HG03095 (cell line): ENCODE data around the gene RRN3.
A peak's percentile ranks its signal among the peaks of the same experiment; 100 is the strongest.
"Not testable (repeated sequence)": the region's sequence is repeated elsewhere in the genome, so short reads cannot be mapped to it uniquely, and the experiment has no call there.

Source experiments
- ATAC-seq: cut with Tn5 transposase; IDR thresholded peaks from one replicate; pipeline ENCODE4 v1.9.1; 2021; ENCODE audit warnings: moderate library complexity; ENCODE audit not compliant: unreplicated experiment

Gene RRN3, protein sequence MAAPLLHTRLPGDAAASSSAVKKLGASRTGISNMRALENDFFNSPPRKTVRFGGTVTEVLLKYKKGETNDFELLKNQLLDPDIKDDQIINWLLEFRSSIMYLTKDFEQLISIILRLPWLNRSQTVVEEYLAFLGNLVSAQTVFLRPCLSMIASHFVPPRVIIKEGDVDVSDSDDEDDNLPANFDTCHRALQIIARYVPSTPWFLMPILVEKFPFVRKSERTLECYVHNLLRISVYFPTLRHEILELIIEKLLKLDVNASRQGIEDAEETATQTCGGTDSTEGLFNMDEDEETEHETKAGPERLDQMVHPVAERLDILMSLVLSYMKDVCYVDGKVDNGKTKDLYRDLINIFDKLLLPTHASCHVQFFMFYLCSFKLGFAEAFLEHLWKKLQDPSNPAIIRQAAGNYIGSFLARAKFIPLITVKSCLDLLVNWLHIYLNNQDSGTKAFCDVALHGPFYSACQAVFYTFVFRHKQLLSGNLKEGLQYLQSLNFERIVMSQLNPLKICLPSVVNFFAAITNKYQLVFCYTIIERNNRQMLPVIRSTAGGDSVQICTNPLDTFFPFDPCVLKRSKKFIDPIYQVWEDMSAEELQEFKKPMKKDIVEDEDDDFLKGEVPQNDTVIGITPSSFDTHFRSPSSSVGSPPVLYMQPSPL

DNA sequence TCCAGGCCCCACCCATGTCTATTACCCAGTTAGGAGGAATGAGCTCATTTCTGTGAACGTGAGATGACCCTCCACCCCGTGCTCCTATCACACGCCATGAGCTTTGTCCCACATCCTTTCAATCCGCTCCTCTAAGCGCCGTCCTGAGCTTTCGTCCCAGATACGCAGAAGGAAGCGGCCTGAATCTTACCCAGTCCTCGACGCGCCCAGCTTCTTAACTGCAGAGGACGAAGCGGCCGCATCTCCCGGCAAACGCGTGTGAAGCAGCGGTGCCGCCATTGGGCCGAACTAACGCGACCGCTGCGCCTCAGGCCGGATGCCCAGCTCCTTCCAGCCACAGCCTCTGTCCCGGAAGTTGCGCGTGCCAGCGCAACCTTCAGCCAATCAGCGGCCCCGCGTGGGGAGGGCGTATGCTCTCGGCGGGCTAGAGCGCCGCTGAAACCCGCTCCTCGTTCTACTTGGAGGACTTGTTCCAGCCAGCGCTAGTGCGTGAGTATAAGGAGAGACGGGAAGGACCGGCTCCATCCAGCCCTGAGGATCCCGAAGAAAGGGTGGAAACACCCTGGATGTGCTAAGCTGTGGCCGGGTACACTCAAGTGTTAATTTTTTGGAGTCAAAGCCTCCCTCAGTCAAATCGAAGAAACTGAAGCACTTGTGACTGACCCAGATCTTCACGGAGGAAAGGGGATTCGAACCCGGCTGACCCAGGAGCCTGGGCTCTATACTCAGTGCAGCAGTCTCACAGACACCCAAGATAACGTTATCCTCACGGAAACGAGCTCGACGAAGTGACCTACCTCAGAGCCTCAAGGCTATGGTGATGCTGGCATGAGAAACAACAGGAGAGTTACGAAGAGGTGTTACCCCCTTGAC lies at the start of gene RRN3:
TSS of gene RRN3 (minus strand) at position 318 of the 873 bp plus-strand sequence. CDS start at position 279, 39 bp downstream.
- peak; percentile 98 for ATAC-seq

DNA sequence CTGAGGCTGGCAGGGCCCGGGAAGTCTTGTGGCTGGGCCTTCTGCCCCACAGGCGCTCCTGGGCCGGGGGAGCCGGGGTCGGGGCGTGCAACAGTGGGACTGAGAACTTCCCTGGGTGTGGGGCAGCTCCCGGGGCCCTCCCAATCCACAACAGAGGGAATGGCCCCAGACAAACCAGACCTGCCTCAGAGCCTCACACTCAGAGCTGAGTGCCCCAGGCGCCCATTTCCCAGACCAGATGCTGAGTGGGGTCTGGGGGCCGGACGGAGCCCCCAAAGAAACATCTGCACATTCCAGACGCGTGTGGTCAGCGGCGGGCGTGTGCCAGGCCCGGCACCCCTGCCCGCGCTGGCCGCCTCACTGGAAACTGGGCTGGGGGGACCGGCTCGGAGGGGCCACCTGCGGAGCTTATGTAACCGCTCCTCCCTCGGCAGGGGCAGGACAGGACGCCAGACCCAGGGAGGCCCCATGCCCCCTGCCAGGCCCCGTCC lies 49.6 kb upstream of the RRN3 start:
- not testable (repeated sequence) for ATAC-seq

DNA sequence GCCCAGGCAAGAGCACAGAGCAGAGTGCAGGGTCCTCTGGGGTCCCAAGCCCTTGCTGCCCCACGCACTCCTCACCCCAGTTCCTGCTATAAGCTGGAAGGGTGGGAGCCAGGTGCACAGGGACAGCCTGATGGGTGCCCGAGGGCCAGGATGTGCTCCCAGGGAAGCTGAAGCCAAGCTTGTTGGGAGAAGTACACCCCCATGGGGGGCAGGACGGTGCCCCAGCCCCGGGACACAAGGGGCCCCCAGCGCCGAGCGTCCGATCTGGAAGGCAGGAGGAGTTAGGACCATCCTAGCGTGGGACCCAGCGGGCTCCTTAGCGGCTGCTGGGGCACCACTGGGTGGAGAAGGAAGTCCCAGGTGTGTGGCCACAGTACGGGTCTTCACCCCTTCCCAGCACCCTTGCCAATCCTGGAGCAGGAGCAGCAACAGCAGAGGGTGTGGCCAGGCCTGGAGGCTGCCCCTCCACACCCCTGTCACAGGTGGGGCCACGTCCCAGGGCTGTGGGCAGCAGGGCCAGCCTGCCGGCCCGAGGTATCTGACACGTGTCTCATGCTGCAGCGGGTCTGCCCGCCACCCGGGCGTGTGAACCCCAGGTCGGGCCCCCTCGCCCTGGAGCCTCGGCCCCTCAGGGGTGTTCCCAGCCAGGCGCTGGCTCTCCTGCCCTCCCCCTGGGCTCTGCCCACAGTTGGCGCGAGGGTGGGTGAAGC lies 49.0 kb upstream of the RRN3 start:
- not testable (repeated sequence) for ATAC-seq

DNA sequence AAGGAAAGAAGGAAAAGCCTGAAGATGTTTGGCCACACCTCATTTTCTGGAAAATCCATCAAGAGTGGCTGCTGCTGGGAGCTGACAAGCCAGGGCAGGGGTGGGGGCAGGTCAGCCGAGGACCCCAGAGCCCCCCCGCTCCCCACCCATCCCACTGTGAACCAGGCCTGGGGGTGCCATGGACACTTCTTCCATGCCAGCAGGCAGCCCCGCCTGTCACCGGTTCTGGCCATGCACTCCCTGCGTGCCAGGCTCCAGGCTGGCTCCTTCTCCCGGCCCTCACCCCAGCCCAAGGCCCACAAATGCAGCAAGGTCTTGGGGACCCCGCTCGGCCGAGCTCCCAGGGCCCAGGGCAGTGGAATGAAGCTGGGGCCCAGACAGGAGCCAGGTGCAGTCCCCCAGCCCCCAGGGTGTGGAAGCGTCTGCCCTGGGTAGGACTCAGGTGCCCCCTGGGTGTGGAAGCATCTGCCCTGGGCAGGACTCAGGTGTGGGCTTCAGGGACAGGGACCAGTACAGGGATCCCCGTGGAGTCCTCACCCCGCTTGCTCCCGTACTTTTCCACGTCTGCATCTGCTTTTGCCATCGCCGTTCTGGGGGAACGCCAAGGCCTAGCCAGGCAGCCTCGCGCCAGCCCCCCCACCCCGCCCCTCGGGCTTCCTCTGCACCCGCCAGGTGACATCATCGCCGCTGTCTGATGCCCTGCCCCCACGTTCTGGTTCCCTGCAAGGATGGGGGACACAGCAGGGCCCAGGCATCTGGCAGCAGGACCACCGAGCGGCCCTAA lies 48.2 kb upstream of the RRN3 start:
- not testable (repeated sequence) for ATAC-seq

DNA sequence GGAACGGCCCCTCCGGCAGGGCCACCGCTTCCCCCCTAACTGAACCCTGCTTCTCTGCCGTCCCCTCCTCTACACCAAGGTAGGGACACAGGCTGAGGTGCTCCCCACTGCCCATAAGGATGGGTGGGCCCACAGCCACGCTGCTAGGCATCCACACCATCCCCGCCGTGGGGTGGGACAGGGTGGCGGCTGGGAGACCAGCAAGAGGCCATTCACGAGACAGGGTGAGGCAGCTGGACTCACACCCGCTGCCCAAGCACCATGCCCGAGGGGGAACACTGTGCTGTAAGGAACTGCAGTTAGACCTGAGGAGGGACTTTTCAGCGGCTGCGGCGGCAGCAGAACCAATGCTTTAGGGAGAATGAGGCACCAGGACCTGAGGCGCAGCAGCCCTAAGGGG lies 47.5 kb upstream of the RRN3 start:
- no peak for ATAC-seq

DNA sequence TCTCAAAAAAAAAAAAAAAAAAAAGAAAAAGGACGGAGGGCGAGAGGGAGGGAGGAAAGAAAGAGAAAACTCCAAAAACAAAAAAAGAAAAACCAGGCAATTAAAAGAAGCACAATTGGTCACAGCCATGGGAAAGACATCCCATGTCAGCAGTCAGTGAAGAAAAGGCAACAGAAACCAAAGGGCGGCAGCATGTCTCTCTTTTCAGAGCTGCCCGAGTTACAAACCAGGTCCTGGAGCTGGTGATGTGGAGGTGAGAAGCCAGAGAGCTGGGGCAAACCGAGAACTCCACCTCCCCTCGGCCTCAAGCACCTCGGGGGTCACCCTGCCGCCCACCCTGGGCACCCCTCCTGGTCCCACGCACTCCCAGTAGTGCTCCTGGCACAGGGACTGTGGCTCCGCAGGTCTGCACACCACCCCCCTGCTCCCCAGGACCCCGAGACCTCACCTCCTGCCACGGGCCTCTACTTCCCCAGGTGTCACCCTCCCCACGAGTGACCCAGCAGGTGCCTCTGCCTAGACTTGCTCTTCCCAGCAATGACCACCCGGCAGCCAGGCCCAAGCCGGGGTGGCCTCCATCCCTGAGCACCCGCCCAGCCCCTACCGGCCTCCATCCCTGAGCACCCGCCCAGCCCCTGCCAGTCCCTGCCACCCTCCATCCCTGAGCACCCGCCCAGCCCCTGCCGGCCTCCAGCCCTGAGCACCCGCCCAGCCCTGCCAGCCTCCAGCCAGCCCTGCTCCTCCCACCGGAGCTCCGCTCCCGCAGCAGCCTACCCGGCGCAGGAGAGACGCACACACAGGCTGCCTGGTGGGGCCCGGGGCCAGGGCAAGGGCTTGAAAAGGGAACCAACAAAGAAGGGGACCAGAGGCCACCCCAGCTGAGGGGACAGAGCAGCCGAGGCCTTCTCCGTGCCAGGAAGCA lies 46.6 kb upstream of the RRN3 start:
- ATAC-seq = not testable (repeated sequence)

DNA sequence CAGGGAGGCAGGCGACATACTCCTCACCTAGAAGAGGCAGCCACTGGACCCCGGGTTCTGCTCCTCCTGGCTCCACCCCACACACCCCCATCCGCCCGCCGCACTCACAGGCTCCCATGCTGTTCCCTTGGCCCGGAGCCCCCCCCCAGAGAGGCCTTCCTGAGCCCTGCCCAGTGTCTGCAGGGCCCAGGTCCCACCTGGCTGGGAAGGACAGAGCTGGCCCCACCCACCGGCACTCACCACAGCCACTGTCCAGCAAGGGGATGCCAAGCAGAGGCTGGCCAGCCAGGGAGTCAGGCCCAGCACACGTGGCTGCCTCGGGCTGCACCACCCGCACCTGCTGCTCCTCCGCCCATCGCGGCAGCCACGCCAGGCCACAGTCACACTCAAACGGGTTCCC lies 43.4 kb upstream of the RRN3 start:
- ATAC-seq = not testable (repeated sequence)

DNA sequence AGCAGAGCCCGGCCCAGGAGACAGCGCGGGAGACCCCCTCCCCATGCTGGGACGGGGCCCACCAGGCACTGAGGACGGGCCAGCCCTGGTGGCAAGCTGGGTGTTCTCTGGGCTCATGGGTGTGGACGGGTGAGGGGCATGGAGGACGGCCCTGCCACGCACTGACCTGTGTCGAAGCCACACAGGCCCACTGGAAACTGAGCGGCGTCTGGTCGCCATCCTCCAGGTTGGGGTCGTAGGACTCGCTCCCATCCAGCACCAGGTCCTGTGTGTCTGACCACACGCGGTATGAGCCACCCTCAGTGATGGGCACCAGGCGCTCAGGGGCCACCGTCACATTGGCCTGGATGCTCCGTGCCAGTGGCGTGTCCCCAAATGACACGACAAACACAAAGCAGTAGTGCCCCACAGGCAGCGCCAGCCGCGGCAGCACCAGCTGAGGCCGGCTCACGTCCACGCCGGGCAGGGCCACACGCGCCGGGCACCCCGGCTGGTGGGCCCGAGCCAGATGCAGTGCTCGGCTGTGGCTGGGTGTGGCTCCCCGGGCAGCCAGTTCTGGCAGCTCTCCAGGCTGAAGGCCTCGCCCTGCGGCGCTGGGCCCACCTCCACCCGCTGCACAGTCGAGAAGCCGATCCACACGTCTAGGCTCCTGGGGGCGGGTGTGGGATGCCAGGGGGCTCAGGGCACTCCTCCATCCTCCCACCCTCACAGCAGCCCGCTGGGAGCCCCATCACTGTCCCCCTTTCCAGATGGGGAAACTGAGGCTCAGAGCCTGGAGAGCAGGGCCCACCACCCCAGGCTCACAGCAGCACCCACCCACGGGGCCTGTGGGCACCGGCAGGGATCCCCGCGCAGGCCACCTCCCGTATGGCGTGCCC lies 41.6 kb upstream of the RRN3 start:
- not testable (repeated sequence) for ATAC-seq

DNA sequence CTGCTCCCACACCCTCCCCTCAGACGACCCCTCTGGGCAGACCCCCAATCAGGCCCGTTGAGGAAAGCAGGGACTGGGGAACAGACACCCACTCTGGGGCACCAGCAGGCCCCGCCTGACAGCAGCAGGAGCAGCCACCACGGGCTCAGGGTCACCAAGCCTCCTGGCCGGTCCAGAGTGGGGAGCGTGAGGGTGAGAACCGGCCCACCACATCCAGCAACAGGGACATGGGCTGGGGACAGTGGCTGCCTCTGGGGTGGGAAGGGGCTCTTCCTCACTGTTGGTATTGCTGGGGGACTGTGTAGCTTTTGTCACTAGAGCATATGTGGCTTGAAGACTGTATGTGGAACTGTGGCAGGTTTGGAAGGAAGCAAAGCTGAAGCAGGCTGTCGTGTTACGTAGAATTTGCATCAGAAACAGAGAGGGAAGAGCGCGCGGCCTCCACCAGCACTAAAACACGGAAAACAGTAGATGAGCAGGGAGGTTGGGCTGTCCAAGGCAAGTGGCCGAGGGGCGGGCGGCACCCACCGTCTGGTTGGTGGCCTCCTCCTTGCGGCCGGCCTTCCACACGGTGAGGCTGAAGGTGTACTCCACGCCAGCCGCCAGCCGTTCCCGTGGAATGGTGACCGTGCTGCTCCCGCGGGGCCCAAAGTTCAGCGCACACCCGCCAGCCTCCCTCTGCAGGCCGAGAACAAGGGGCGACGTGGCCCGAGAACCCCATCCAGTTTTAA lies 40.8 kb upstream of the RRN3 start:
- not testable (repeated sequence) for ATAC-seq

DNA sequence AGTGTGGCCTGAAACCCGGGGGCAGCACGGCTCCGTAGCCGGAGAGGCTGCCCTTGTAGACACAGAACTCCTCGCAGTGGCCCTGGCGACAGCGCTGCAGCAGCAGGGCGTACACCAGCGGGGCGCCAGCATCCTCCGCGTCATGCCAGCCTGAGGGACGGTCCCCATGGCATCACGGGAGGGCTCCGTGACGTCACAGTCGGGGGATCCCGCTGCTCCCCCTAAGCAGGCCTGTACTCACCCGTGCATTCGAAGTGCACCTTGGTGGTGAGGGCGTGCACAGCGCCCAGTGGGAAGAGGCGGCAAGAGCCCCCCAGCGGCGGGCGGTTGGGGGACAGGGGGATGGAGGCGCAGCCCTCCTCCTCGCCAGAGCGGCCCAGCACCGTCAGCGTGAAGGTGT lies 39.5 kb upstream of the RRN3 start:
- ATAC-seq = not testable (repeated sequence)

DNA sequence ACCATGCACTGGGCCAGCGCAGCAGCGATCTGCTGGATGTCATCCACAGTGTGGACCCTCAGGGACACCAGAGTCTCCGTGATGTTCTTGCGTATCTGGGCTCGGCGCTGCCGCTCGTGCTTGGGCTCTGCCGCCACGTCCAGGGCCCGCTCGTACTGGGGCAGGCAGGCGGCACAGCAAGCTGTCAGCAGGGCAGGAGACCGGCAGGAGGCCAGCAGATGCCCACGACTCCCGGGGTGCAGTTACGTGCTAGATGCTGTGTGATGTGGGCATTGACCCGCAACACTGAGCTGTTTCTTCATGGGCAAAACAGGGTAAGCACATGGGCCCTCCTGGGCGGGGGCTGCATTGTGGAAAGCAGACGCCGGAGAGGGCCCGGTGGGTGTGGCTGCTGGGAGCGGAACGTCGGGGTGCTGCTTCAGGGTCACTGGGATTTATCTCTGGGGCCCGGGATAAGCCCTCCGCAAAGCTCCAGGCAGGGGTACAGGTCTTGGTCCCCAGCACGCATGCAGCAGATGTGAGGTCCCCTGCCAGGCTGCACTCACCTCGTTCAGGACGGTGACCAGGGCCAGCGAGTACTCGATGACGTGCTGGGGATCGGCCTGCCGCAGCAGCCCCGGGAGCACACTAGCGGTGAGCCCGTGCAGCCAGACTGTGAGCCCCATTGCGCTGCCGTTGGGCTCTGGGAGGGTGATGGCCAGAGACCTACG lies 38.8 kb upstream of the RRN3 start:
- ATAC-seq = not testable (repeated sequence)

DNA sequence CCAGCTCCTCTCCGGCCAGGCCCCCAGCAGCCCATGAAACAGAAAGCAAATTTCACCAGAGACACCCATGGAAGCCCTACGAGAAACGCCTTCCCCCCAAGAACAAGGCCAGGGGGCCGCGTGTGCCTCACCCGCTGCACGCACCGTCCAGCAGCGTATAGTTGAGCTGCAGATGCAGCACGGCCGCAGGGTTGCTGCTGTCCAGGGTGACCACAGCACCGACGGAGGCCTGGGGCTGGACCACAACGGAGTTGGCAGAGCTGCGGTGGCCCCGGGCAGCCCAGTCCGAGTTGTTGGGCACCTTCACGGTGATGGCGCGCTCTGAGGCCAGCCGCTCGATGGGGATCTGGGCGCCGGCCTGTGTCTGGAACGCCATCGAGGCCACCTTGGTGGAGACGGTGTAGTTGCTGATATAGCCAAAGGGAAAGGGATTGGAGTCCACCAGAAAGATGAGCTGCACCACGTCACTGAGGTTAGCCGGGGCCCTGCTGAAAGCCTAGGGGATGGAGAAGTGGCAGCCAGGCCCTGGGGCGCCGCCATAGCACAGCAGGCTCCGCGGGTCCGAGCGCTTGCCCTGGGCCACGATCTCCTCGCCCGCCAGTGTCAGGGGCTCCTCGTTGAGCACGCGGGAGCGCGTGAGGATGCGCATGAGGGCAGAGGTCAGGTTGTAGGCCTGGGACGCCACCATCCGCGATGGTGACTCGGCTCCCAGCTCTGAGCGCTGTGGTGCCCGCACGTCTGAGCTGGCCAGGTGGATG lies 37.0 kb upstream of the RRN3 start:
- not testable (repeated sequence) for ATAC-seq

DNA sequence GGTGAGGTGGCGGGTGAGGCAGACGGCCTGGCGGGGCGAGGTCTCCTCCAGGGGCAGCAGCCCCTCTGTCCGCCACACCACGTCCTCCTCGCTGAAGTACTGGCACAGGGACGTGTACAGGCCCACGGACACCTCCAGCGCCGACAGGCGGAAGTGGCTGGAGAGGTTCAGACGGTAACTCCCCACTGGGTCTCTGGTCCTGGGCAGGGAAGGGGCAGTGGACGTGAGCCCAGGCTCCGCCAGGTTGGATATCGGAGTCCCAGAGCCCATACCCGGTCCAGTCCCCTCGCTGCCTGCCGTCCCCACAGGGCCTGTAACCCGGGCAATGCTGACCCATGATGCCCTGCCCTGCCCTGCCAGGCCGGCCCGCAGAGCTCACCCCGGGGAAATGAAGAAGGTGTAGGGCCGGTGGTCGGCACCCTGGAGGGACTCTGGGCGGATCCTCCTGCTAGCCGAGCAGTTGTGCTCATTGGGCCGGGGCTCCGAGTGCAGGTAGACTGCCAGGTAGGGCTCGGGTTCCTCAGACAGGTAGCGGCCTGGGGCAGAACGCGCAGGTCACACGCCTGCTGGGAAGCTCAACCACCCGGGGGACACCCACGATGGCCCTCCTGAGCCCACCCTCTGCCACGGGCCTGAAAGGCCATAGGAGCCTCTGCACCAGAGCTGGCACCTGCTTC lies 36.3 kb upstream of the RRN3 start:
- not testable (repeated sequence) for ATAC-seq

DNA sequence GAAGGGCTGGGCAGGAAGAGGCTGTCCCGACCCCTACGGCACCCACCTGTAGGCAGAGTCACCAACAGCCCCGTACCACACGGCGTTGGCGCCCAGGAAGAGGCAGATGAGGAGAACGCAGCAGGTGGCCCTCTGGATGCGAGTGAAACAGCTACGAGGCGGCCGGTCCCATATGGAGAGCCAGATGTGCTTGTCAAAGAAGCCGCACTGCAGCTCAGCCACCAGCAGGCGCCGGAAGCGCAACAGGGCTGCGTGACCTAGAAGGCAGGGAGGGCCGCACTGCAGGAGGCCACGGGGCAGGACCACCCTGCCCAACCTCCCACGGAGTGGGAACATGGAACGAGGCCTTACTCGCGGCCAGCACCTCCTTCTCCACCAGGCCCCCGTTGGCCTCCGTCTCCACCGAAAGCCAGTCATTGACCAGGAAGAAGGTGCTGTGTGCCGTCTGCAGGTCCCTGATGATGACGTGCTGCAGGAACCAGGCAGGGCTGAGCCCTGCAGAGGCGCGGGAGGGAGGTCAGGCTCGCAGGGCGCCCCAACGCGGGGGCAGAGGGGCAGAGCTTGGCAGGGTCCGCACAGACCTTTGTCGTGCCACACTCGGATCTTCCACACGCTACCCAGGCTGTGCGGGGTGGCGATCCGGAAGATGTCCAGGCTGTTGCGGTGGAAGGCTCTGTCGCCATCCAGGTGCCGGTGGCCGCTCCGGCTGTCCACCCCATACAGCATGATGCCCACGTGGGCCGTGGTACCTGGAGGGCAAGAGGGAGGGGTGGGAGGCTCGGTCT lies 33.8 kb upstream of the RRN3 start:
- ATAC-seq = not testable (repeated sequence)
